MM.1S (cell line): ENCODE data around the gene TACR2.

Experiments used
- DNase-seq: peaks from one replicate; pipeline ENCODE4 v3.0.0-alpha.2; 2015
- H2AFZ ChIP-seq: fragments of 300-600 bp; sonication (generic); 2 replicates; pipeline ENCODE4 v1.6.0; 2016; ENCODE audit warnings: antibody characterized with exemption, low read length
- H3F3A ChIP-seq: fragments of 300-600 bp; sonication (generic); 2 replicates; pipeline ENCODE4 v1.6.1; 2016; ENCODE audit warnings: mild to moderate bottlenecking, antibody characterized with exemption, low read length, moderate library complexity, mixed read lengths; ENCODE audit not compliant: insufficient read depth
- H3K27ac ChIP-seq: fragments of 300-600 bp; sonication (generic); 2 replicates; pipeline ENCODE4 v1.5.1; 2016; ENCODE audit warnings: mild to moderate bottlenecking, low read length
- H3K27me3 ChIP-seq: fragments of 300-600 bp; sonication (generic); replicated peaks from 2 replicates; pipeline ENCODE4 v1.6.0; 2016; ENCODE audit warnings: low read length; ENCODE audit not compliant: insufficient read depth
- H3K36me3 ChIP-seq: fragments of 300-600 bp; sonication (generic); replicated peaks from 2 replicates; pipeline ENCODE4 v1.6.1; 2016; ENCODE audit warnings: mild to moderate bottlenecking, low read length, mixed read lengths; ENCODE audit not compliant: insufficient read depth
- H3K4me1 ChIP-seq: fragments of 300-600 bp; sonication (generic); 2 replicates; pipeline ENCODE4 v1.6.1; 2016; ENCODE audit warnings: low read length, mixed read lengths
- H3K4me2 ChIP-seq: fragments of 300-600 bp; sonication (generic); 2 replicates; pipeline ENCODE4 v1.6.0; 2016; ENCODE audit warnings: low read depth, low read length
- H3K4me3 ChIP-seq: fragments of 300-600 bp; sonication (generic); 2 replicates; pipeline ENCODE4 v1.5.1; 2016; ENCODE audit warnings: low read length, mixed read lengths
- H3K79me2 ChIP-seq: fragments of 300-600 bp; sonication (generic); 2 replicates; pipeline ENCODE4 v1.6.1; 2016; ENCODE audit warnings: mixed run types, low read length, mixed read lengths
- H3K9ac ChIP-seq: fragments of 300-600 bp; sonication (generic); 2 replicates; pipeline ENCODE4 v1.6.1; 2016; ENCODE audit warnings: low read length, mixed read lengths
- H3K9me2 ChIP-seq: fragments of 300-600 bp; sonication (generic); replicated peaks from 2 replicates; pipeline ENCODE4 v1.6.1; 2016; ENCODE audit warnings: mild to moderate bottlenecking, low read length, mixed read lengths; ENCODE audit not compliant: insufficient read depth
- H3K9me3 ChIP-seq: fragments of 300-600 bp; sonication (generic); replicated peaks from 2 replicates; pipeline ENCODE4 v1.6.1; 2016; ENCODE audit warnings: mild to moderate bottlenecking, low read length, mixed read lengths; ENCODE audit not compliant: insufficient read depth
- H4K20me1 ChIP-seq: fragments of 300-600 bp; sonication (generic); 2 replicates; pipeline ENCODE4 v1.6.1; 2016; ENCODE audit warnings: mild to moderate bottlenecking, low read length, moderate library complexity, mixed read lengths; ENCODE audit not compliant: insufficient read depth
- CTCF ChIP-seq: fragments of 300-600 bp; sonication (generic); IDR thresholded peaks from 2 replicates; pipeline ENCODE4 v1.5.1; 2016; ENCODE audit warnings: antibody characterized with exemption, low read length, mixed read lengths
- EZH2 ChIP-seq: fragments of 300-600 bp; sonication (generic); optimal IDR thresholded peaks from 2 replicates; pipeline ENCODE3; 2017; ENCODE audit warnings: low read depth, mild to moderate bottlenecking, antibody characterized with exemption, low read length, mixed read lengths
- EZH2phosphoT487 ChIP-seq: fragments of 300-600 bp; sonication (generic); IDR thresholded peaks from 2 replicates; pipeline ENCODE4 v1.6.1; 2018; ENCODE audit warnings: antibody characterized with exemption, low read length

Gene TACR2

GRCh38 chr10:69377191-69377590, 39.5 kb downstream of the TACR2 start:
- H3K9ac ChIP-seq, result no peak overlapping the region
- no peaks in the 10 kb centered on the region for H3F3A ChIP-seq
- H3K4me1 ChIP-seq, result no peaks in the 10 kb centered on the region
- no peaks in the 10 kb centered on the region for H4K20me1 ChIP-seq
- no peak overlapping the region for H2AFZ ChIP-seq
- DNase-seq, result no peak
- no peaks in the 10 kb centered on the region for H3K79me2 ChIP-seq
- no peaks in the 10 kb centered on the region for H3K27me3 ChIP-seq
- H3K4me3 ChIP-seq, result no peak overlapping the region
- H3K9me2 ChIP-seq, result no peaks in the 10 kb centered on the region
- no peak overlapping the region for H3K4me2 ChIP-seq
- H3K36me3 ChIP-seq, result no peaks in the 10 kb centered on the region
- no peak for TF ChIP-seq EZH2phosphoT487
- TF ChIP-seq EZH2, result no peak
- TF ChIP-seq CTCF, result no peak
- no peaks in the 10 kb centered on the region for H3K9me3 ChIP-seq
- no peak overlapping the region for H3K27ac ChIP-seq

DNA sequence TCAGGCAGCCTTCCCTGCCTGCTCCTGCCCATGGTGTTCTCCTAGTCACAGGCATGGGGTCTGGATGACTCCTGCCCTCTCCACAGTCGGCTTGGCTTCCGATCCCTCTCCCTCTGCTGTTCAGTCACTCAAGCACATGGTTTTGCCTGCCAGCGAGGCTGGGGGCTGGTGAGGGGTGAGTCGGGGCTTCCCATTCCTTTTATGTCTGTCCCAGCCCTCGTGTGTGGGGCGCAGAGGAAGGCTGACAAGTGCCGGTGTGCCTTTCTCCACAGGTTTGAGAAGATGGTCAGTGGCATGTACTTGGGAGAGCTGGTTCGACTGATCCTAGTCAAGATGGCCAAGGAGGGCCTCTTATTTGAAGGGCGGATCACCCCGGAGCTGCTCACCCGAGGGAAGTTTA, 40.1 kb downstream of the TACR2 start:
- no peak overlapping the region for H3K4me3 ChIP-seq
- H3K9ac ChIP-seq, result no peak overlapping the region
- H3K27me3 ChIP-seq, result no peaks in the 10 kb centered on the region
- no peak overlapping the region for H3K27ac ChIP-seq
- no peak for TF ChIP-seq EZH2phosphoT487
- TF ChIP-seq CTCF, result no peak
- no peak for TF ChIP-seq EZH2
- H2AFZ ChIP-seq, result no peak overlapping the region
- no peaks in the 10 kb centered on the region for H3K9me3 ChIP-seq
- no peak overlapping the region for H3K4me2 ChIP-seq
- no peaks in the 10 kb centered on the region for H3K9me2 ChIP-seq
- no peaks in the 10 kb centered on the region for H3K4me1 ChIP-seq
- DNase-seq, result no peak
- no peaks in the 10 kb centered on the region for H3K36me3 ChIP-seq
- no peaks in the 10 kb centered on the region for H4K20me1 ChIP-seq
- no peaks in the 10 kb centered on the region for H3K79me2 ChIP-seq
- H3F3A ChIP-seq, result no peaks in the 10 kb centered on the region

- Histone ChIP-seq H4K20me1 (no peaks in the 10 kb centered on the region), H3K9ac (no peak overlapping the region), H3K9me2 (no peaks in the 10 kb centered on the region), H3K27ac (no peak overlapping the region), H3K4me1 (no peaks in the 10 kb centered on the region), H3K9me3 (no peaks in the 10 kb centered on the region), H3F3A (no peaks in the 10 kb centered on the region), H3K79me2 (no peaks in the 10 kb centered on the region), H3K4me3 (no peak overlapping the region), H3K4me2 (no peak overlapping the region), H3K36me3 (no peaks in the 10 kb centered on the region), H3K27me3 (no peaks in the 10 kb centered on the region), H2AFZ (no peak overlapping the region)
- TF ChIP-seq EZH2phosphoT487 (no peak), EZH2 (no peak), CTCF (no peak)
- DNase-seq, result no peak
Observed at GRCh38 chr10:69375307-69376151, 41.2 kb downstream of the TACR2 start.
